Measurements from ENCODE around the gene NQO2.
"Not testable (repeated sequence)": the region's sequence is repeated elsewhere in the genome, so short reads cannot be mapped to it uniquely, and the experiment has no call there.

Gene NQO2

GRCh38 chr6:3019065-3019464 is 19.4 kb downstream of the NQO2 start:
- DNase-seq (ENCODE audit: low spot score in 2 of 2) = no peak
- H3K9me3 ChIP-seq = peaks cover 2% of the 10 kb centered on the region; the same call in 1 of the 2 replicates
- H3K4me1 ChIP-seq = peaks cover 16% of the 10 kb centered on the region
- peaks cover 44% of the 10 kb centered on the region for H3K36me3 ChIP-seq (replicated peaks)
- H3K4me3 ChIP-seq = no peak overlapping the region
- in situ Hi-C loops (cut with MboI; ENCODE audit: low sequenced_read_pairs) = no loop called here
- H3K27me3 ChIP-seq (ENCODE audit: low read depth) = no peaks in the 10 kb centered on the region

GRCh38 chr6:3019749-3020320 is 20.1 kb downstream of the NQO2 start:
- H3K27me3 ChIP-seq (ENCODE audit: low read depth) = no peaks in the 10 kb centered on the region
- peaks cover 18% of the 10 kb centered on the region for H3K4me1 ChIP-seq
- H3K9me3 ChIP-seq = peaks cover 2% of the 10 kb centered on the region; the same call in 1 of the 2 replicates
- in situ Hi-C loops (cut with MboI; ENCODE audit: low sequenced_read_pairs) = no loop called here
- peaks cover 36% of the 10 kb centered on the region for H3K36me3 ChIP-seq (replicated peaks)
- H3K4me3 ChIP-seq = no peak overlapping the region
- DNase-seq (ENCODE audit: low spot score in 2 of 2) = no peak

- in situ Hi-C loops (cut with MboI; ENCODE audit: low sequenced_read_pairs); H3K9me3 ChIP-seq; DNase-seq (ENCODE audit: low spot score in 2 of 2); H3K4me3 ChIP-seq; H3K27me3 ChIP-seq (ENCODE audit: low read depth): not testable (repeated sequence)
- Histone ChIP-seq H3K4me1 (peaks cover 18% of the 10 kb centered on the region), H3K36me3 (replicated peaks) (peaks cover 25% of the 10 kb centered on the region)
These were observed 21.4 kb downstream of the NQO2 start for GRCh38 chr6:3020976-3021598.

- Histone ChIP-seq H3K9me3 (peaks cover 2% of the 10 kb centered on the region; the same call in 1 of the 2 replicates), H3K4me3 (peak overlapping the region; percentile 11), H3K27me3 (ENCODE audit: low read depth) (no peaks in the 10 kb centered on the region), H3K4me1 (peaks cover 18% of the 10 kb centered on the region), H3K36me3 (replicated peaks) (peaks cover 16% of the 10 kb centered on the region)
- peak; percentile 60 to 65 for DNase-seq (ENCODE audit: low spot score in 2 of 2)
- in situ Hi-C loops (cut with MboI; ENCODE audit: low sequenced_read_pairs) = no loop called here
These were observed 23.3 kb downstream of the NQO2 start for GRCh38 chr6:3022765-3023662.

GRCh38 chr6:3023663-3024483 is 24.2 kb downstream of the NQO2 start:
- peak; percentile 84 to 93 for DNase-seq (ENCODE audit: low spot score in 2 of 2)
- H3K9me3 ChIP-seq = peaks cover 2% of the 10 kb centered on the region; the same call in 1 of the 2 replicates
- H3K4me3 ChIP-seq = peak overlapping the region; percentile 11
- in situ Hi-C loops (cut with MboI; ENCODE audit: low sequenced_read_pairs) = no loop called here
- peaks cover 13% of the 10 kb centered on the region for H3K36me3 ChIP-seq (replicated peaks)
- peaks cover 18% of the 10 kb centered on the region for H3K4me1 ChIP-seq
- no peaks in the 10 kb centered on the region for H3K27me3 ChIP-seq (ENCODE audit: low read depth)

- Histone ChIP-seq H3K4me3 (no peak overlapping the region), H3K27me3 (ENCODE audit: low read depth) (no peaks in the 10 kb centered on the region), H3K36me3 (replicated peaks) (no peaks in the 10 kb centered on the region), H3K4me1 (peaks cover 18% of the 10 kb centered on the region), H3K9me3 (peaks cover 2% of the 10 kb centered on the region; the same call in 1 of the 2 replicates)
- DNase-seq (ENCODE audit: low spot score in 2 of 2) = no peak
- in situ Hi-C loops (cut with MboI; ENCODE audit: low sequenced_read_pairs) = no loop called here
These were observed 27.3 kb downstream of the NQO2 start for GRCh38 chr6:3026791-3027626.

- peaks cover 11% of the 10 kb centered on the region for H3K4me1 ChIP-seq
- H3K36me3 ChIP-seq (replicated peaks); H3K9me3 ChIP-seq; H3K4me3 ChIP-seq; in situ Hi-C loops (cut with MboI; ENCODE audit: low sequenced_read_pairs); H3K27me3 ChIP-seq (ENCODE audit: low read depth); DNase-seq (ENCODE audit: low spot score in 2 of 2): not testable (repeated sequence)
These were observed 28.5 kb downstream of the NQO2 start for GRCh38 chr6:3028156-3028555.

- Histone ChIP-seq H3K36me3 (replicated peaks) (no peaks in the 10 kb centered on the region), H3K4me1 (no peaks in the 10 kb centered on the region; the same call in 1 of the 2 replicates), H3K9me3 (no peaks in the 10 kb centered on the region), H3K4me3 (no peak overlapping the region), H3K27me3 (ENCODE audit: low read depth) (no peaks in the 10 kb centered on the region)
- in situ Hi-C loops (cut with MboI; ENCODE audit: low sequenced_read_pairs) = no loop called here
- no peak for DNase-seq (ENCODE audit: low spot score in 2 of 2)
These were observed 32.4 kb downstream of the NQO2 start for GRCh38 chr6:3031857-3032640.

- Histone ChIP-seq H3K4me1 (no peaks in the 10 kb centered on the region; the same call in 1 of the 2 replicates), H3K27me3 (ENCODE audit: low read depth) (no peaks in the 10 kb centered on the region), H3K36me3 (replicated peaks) (no peaks in the 10 kb centered on the region), H3K4me3 (no peak overlapping the region), H3K9me3 (no peaks in the 10 kb centered on the region)
- no peak for DNase-seq (ENCODE audit: low spot score in 2 of 2)
- in situ Hi-C loops (cut with MboI; ENCODE audit: low sequenced_read_pairs) = no loop called here
These were observed 33.3 kb downstream of the NQO2 start for GRCh38 chr6:3032986-3033385.

- DNase-seq (ENCODE audit: low spot score in 2 of 2) = no peak
- in situ Hi-C loops (cut with MboI; ENCODE audit: low sequenced_read_pairs) = no loop called here
- no peaks in the 10 kb centered on the region; the same call in 1 of the 2 replicates for H3K4me1 ChIP-seq
- H3K4me3 ChIP-seq = no peak overlapping the region
- H3K9me3 ChIP-seq = no peaks in the 10 kb centered on the region
- no peaks in the 10 kb centered on the region for H3K27me3 ChIP-seq (ENCODE audit: low read depth)
- H3K36me3 ChIP-seq (replicated peaks) = no peaks in the 10 kb centered on the region
These were observed 34.0 kb downstream of the NQO2 start for GRCh38 chr6:3033652-3034051.

GRCh38 chr6:3035397-3035796 is 35.7 kb downstream of the NQO2 start:
- Histone ChIP-seq H3K4me3 (no peak overlapping the region), H3K4me1 (peaks cover 3% of the 10 kb centered on the region; the same call in 1 of the 2 replicates), H3K27me3 (ENCODE audit: low read depth) (no peaks in the 10 kb centered on the region), H3K36me3 (replicated peaks) (no peaks in the 10 kb centered on the region), H3K9me3 (no peaks in the 10 kb centered on the region)
- in situ Hi-C loops (cut with MboI; ENCODE audit: low sequenced_read_pairs) = no loop called here
- no peak for DNase-seq (ENCODE audit: low spot score in 2 of 2)
